ENCODE measurements around the gene KRT72. TPM values are rescaled to one million over a fixed set of nuclear protein-coding genes. Genes with fewer than 3 reads are reported as not detected.

The KRT72 gene
- polyA plus RNA-seq, 1 donor (not counting 4 experiments of a cell fraction or from before 2014, with no cell fraction given), result not detected

- Histone ChIP-seq H3K27me3 (ENCODE audit: control insufficient read depth, extremely low read depth, insufficient read depth, low read length) (peaks cover 2% of the 10 kb centered on the region), H3K9ac (ENCODE audit: control insufficient read depth, extremely low read depth, insufficient read depth, low read length) (no peak overlapping the region), H3K9me3 (ENCODE audit: control insufficient read depth, low read depth, low read length) (no peaks in the 10 kb centered on the region), H2AFZ (ENCODE audit: control insufficient read depth, low read length) (no peak overlapping the region), H3K4me2 (ENCODE audit: control insufficient read depth, extremely low read depth, insufficient read depth, low read depth, low read length) (no peak overlapping the region), H3K9me1 (ENCODE audit: control insufficient read depth, extremely low read depth, insufficient read depth, low read length) (no peaks in the 10 kb centered on the region), H3K36me3 (ENCODE audit: control insufficient read depth in 2 of 2, extremely low read depth in 1 of 2, insufficient read depth in 2 of 2, low read length in 2 of 2) (no peaks in the 10 kb centered on the region), H4K20me1 (ENCODE audit: control insufficient read depth, extremely low read depth, insufficient read depth, low read length) (no peaks in the 10 kb centered on the region), H3K4me1 (ENCODE audit: control insufficient read depth, extremely low read depth, insufficient read depth, low read length) (no peaks in the 10 kb centered on the region), H3K4me3 (ENCODE audit: control insufficient read depth in 2 of 3, extremely low read depth in 1 of 3, insufficient read depth in 2 of 3, low read depth in 1 of 3, low read length in 3 of 3) (no peak overlapping the region), H3K27ac (ENCODE audit: control insufficient read depth, insufficient read depth, low read length) (no peak overlapping the region), H3K79me2 (ENCODE audit: control insufficient read depth, insufficient read depth, low read length) (no peaks in the 10 kb centered on the region)
- DNase-seq (ENCODE audit: low read depth, low spot score), result no peak
- no peak for FAIRE-seq
- dilution Hi-C loops (cut with MboI; ENCODE audit: extremely low pct_ligation_motif_present, low sequenced_read_pairs), result no loop called here
- TF ChIP-seq CTCF (optimal IDR thresholded peaks at IDR 0.05 in 1 of 3, IDR thresholded peaks at IDR 0.05 in 1 of 3, conservative IDR thresholded peaks at IDR 0.05 in 1 of 3; ENCODE audit: extremely low read depth in 1 of 3, insufficient read depth in 2 of 3, low read length in 3 of 3), result peak; percentile 39 to 50 (median 41)
- TF ChIP-seq EZH2 (IDR thresholded peaks at IDR 0.05; ENCODE audit: low read length), result no peak
Observed at GRCh38 chr12:52561880-52562449, 39.3 kb downstream of the KRT72 start.

- H3K79me2 ChIP-seq (ENCODE audit: control insufficient read depth, insufficient read depth, low read length), result no peaks in the 10 kb centered on the region
- H3K9me1 ChIP-seq (ENCODE audit: control insufficient read depth, extremely low read depth, insufficient read depth, low read length), result no peaks in the 10 kb centered on the region
- H3K27ac ChIP-seq (ENCODE audit: control insufficient read depth, insufficient read depth, low read length), result no peak overlapping the region
- H3K4me1 ChIP-seq (ENCODE audit: control insufficient read depth, extremely low read depth, insufficient read depth, low read length), result no peaks in the 10 kb centered on the region
- no peak overlapping the region for H2AFZ ChIP-seq (ENCODE audit: control insufficient read depth, low read length)
- no peaks in the 10 kb centered on the region for H3K36me3 ChIP-seq (ENCODE audit: control insufficient read depth in 2 of 2, extremely low read depth in 1 of 2, insufficient read depth in 2 of 2, low read length in 2 of 2)
- no peak overlapping the region for H3K4me3 ChIP-seq (ENCODE audit: control insufficient read depth in 2 of 3, extremely low read depth in 1 of 3, insufficient read depth in 2 of 3, low read depth in 1 of 3, low read length in 3 of 3)
- no peaks in the 10 kb centered on the region for H4K20me1 ChIP-seq (ENCODE audit: control insufficient read depth, extremely low read depth, insufficient read depth, low read length)
- H3K4me2 ChIP-seq (ENCODE audit: control insufficient read depth, extremely low read depth, insufficient read depth, low read depth, low read length), result no peak overlapping the region
- TF ChIP-seq CTCF (optimal IDR thresholded peaks at IDR 0.05 in 1 of 3, IDR thresholded peaks at IDR 0.05 in 1 of 3, conservative IDR thresholded peaks at IDR 0.05 in 1 of 3; ENCODE audit: extremely low read depth in 1 of 3, insufficient read depth in 2 of 3, low read length in 3 of 3) (no peak), EZH2 (IDR thresholded peaks at IDR 0.05; ENCODE audit: low read length) (no peak)
- DNase-seq (ENCODE audit: low read depth, low spot score), result no peak
- FAIRE-seq, result no peak
- dilution Hi-C loops (cut with MboI; ENCODE audit: extremely low pct_ligation_motif_present, low sequenced_read_pairs), result no loop called here
- H3K9ac ChIP-seq (ENCODE audit: control insufficient read depth, extremely low read depth, insufficient read depth, low read length), result no peak overlapping the region
- H3K9me3 ChIP-seq (ENCODE audit: control insufficient read depth, low read depth, low read length), result no peaks in the 10 kb centered on the region
- peaks cover 2% of the 10 kb centered on the region for H3K27me3 ChIP-seq (ENCODE audit: control insufficient read depth, extremely low read depth, insufficient read depth, low read length)
Observed at GRCh38 chr12:52559979-52560378, 41.3 kb downstream of the KRT72 start.

Measured in keratinocyte (primary cell).